ENCODE measurements around the gene MOB2. TPM values are rescaled to one million over a fixed set of nuclear protein-coding genes. Genes with fewer than 3 reads are reported as not detected.

Gene MOB2
- total RNA-seq, 1 experiment from 2014 or later = 21.3 TPM

GRCh38 chr11:1457326-1457680 lies 29.3 kb downstream of the MOB2 start:
- DNase-seq (ENCODE audit: low read depth) = no peak

DNA sequence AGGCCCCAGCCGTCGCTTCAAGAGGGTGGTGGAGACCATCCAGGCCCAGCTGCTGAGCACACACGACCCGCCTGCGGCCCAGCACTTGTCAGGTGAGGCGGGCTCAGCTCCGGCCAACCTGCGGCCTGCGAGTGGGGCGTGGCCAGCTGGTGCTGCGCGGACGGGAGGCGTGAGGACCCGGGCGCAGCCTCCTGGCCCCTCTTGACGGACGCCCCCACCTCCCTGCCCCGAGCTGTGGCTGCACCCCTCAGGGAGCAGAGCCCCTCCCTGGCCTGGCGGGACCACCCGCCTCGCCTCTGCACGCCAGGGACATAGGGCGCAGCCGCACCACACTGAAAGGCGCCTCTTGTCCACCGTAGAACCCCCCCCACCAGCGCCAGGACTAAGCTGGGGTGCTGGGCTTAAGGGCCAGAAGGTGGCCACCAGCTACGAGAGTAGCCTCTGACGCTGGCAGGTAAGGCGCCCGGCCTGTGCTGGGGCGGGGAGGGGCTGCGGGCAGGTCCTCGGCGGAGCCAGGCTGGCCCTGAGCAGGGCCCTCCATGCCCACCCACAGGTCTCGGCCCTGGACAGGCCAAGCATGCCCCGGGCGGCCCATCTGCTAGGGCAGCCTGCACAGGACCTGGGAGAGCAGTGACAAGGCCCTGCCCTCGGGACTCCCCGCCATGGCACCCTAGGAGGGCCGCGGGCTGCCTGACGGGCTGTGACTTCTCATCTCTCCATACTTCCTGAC lies 29.8 kb downstream of the MOB2 start:
- no peak for DNase-seq (ENCODE audit: low read depth)

DNA sequence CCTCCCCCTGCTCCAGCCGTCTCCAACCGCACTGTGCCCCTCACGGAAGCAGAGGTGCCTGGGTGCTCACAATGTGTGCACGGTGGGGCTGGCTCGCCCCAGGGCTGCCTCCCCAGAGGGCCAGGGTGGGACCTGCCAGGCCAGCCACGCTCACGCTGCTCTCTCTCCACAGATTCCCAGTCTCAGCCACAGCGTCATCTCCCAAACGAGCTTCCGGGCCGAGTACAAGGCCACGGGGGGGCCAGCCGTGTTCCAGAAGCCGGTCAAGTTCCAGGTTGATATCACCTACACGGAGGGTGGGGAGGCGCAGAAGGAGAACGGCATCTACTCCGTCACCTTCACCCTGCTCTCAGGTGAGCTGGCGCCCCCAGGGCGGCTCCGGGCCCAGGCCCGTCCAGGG lies 30.4 kb downstream of the MOB2 start:
- DNase-seq (ENCODE audit: low read depth) = no peak

DNA sequence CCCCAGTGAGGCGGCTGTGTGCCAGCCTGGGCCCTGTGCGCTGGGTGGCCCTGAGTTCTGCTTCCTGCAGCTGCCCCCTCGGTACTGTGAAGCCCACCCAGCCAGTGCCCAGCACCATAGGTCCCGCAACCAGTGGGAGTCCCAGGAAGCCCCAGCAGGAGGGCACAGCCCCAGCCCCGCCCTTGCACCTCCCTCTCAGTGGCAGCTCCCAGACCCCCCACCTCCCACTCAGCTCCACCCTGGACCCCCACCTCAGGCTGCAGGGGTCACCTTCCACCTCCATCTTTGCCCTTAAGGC lies 30.9 kb downstream of the MOB2 start:
- DNase-seq (ENCODE audit: low read depth) = no peak

GRCh38 chr11:1455032-1455762 lies 31.4 kb downstream of the MOB2 start:
- DNase-seq (ENCODE audit: low read depth) = no peak

- no peak for DNase-seq (ENCODE audit: low read depth)
These were observed 32.0 kb downstream of the MOB2 start for GRCh38 chr11:1454576-1454975.

DNA sequence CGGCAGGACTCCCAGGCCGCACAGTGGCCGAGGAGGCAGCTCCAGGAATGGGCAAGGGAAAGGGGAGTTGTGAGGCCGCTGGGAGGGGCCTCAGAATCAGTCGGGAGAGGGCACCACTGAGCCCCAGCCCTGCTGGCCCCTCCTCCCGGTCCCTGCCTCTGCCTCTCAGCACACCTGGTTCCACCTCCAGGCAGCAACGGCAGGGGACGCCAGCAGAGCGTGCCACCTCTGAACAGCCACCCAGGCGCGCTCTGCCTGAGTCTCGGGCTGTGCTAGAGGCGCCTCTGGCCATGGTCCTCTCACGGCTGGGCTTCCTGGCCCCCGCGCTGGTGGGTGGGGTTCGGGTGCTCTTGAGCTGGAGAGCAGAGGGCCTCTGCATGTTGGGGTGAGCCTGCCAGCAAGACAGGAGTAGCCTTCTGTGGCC lies 33.0 kb downstream of the MOB2 start:
- DNase-seq (ENCODE audit: low read depth) = no peak

DNA sequence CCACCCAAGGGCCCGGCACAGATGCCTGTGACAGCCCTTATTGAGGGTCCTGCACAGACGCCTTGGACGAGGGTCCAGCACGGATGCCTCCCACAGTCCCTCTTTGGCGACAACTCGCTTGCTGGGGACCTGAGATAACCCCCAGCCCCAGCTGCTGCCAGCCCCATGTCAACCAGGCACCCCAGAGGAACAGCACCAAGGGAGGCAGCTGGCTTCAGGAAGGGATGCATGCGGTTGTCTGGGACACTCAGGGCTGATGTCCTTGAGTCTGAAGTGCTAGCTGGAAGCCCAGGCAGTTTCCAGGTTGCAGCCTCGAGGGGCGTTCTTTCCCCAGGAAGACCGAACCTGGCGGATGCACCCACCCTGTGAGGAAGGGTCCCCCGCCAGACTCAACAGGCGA lies 33.8 kb downstream of the MOB2 start:
- no peak for DNase-seq (ENCODE audit: low read depth)

GRCh38 chr11:1451781-1452470 lies 34.7 kb downstream of the MOB2 start:
- DNase-seq (ENCODE audit: low read depth) = no peak

- DNase-seq (ENCODE audit: low read depth) = no peak
These were observed 35.4 kb downstream of the MOB2 start for GRCh38 chr11:1450949-1451710.

DNA sequence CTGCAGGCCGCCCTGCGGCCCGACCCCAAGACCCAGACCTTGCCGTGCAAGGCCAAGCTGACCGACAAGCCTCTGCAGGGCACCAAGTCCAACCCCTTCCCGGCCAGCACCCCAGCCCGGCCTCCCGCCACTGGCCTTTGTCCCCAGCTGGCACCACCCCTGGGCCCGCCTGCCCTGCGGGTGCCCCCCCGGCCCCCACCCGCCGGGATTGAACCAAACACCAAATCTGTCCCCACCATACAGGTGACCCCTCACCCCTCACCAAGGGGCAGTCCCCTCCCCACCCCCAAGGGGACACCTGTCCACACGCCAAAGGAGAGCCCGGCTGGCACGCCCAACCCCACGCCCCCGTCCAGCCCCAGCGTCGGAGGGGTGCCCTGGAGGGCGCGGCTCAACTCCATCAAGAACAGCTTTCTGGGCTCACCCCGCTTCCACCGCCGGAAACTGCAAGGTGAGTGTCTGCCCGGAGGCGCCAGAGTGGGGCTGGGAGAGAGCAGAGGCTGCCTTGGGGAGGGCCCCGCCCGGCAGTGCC lies 36.2 kb downstream of the MOB2 start:
- DNase-seq (ENCODE audit: low read depth) = no peak

DNA sequence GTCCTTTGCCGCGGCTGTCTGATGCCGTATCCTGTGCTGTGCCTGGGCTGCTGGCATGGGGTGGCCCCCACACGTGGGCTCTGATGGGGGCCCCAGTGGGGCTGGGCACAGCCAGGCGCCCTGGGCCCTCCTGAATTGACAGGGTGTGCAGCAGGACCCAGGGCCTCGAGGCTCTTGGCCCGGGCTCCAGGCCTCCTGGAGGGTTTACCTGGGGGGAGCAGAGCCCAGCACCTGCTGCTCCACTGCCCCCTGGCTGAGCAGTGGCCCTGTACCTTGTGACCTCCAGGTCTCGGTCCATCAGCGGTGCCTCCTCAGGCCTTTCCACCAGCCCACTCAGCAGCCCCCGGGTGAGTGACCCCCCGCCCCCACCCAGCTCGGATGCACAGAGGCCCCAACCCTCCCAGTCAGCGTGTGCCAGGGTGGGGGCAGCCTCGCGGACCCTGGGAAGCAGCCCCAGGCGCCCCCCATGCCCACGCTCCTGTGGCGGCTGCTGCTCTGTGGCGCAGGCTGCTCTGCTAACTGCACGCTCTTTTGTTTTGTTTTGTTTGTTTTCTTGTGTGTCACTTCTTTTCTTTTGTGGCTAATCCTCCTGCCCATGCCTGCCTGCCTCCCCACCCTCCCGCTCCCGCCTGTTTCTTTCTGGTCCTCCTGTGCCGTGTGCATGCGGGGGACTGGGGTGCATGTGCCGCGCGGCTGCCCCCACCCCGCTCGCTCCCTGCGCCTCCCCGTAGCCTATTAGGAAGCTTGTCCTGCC lies 36.9 kb downstream of the MOB2 start:
- DNase-seq (ENCODE audit: low read depth) = no peak

DNA sequence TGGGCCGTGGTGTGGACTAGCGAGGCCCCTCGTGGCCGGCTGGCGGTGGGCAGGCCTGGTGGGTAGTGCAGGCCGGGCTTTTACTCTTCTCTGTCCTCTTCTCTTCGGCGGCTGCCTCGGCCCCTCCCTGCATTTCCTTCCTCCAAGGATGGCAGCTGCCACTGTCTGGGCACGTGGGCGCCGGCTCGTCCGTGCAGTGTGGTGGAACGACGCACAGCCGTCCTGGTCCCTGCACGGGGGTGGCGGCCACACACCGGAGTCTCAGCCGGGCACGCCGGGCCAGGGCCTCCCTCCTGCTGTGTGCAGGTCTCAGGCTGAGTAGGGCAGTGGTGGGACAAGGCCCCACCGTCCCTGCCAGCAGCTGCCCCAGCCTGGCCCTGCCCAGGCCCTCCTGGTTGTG lies 37.7 kb downstream of the MOB2 start:
- DNase-seq (ENCODE audit: low read depth) = no peak

GRCh38 chr11:1447845-1448825 lies 38.4 kb downstream of the MOB2 start:
- DNase-seq (ENCODE audit: low read depth) = no peak

- no peak for DNase-seq (ENCODE audit: low read depth)
These were observed 40.0 kb downstream of the MOB2 start for GRCh38 chr11:1446623-1447022.

DNA sequence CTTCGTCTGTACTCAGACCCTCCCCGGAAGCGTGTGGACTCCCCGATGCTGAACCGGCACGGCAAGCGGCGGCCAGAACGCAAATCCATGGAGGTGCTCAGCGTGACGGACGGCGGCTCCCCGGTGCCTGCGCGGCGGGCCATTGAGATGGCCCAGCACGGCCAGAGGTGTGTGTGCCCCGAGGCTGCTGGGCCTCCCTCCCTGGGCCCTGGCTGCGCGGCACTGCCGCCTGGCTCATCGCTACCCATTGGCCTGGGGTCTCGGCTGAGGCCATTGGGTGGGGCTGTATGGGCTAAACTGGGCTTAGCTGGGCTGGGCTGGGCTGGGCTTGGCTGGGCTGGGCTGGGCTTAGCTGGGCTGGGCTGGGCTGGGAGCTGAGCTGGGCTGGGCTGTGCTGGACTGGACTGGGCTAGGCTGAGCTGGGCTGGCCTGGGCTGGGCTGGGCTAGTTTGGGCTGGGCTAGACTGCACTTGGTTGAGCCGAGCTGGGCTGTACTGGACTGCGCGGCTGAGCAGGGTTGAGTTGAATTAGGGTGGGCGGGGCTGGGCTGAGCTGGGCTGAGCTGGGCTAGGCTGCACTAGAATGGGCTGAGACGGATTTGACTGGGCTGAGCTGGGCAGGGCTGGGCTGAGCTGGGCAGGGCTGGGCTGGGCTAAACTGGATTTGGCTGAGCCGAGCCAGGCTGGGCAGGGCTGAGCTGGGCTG lies 40.7 kb downstream of the MOB2 start:
- DNase-seq (ENCODE audit: low read depth) = no peak

DNA sequence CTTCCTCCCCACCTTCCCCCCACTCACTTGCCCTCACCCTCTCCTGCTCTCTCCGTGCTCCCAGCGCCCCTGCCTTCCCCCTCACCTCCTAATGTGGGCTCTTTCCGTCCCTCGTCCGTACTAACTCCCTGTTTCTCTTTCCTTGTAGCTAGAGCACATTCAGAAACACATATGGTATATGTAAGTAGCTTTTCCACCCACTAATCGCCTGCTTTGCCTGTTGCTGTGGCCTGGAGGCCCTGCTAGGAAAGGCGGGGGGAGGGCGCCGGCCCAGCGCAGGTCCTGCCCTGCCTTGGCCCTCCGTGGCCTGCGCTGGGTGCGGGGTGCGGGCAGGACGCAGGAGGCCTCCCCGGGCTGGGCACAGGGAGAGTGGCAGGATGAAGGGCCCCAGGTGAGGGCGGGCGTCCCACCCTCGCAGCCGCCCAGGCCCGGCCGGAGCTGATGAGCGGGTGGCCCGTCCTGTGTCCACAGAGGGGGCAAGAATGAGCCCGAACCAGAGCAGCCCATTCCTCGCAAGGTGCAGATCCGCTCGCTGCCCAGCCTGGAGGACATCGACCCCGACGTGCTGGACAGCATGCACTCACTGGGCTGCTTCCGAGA lies 41.7 kb downstream of the MOB2 start:
- no peak for DNase-seq (ENCODE audit: low read depth)

- DNase-seq (ENCODE audit: low read depth) = no peak
These were observed 42.3 kb downstream of the MOB2 start for GRCh38 chr11:1444321-1444720.

DNA sequence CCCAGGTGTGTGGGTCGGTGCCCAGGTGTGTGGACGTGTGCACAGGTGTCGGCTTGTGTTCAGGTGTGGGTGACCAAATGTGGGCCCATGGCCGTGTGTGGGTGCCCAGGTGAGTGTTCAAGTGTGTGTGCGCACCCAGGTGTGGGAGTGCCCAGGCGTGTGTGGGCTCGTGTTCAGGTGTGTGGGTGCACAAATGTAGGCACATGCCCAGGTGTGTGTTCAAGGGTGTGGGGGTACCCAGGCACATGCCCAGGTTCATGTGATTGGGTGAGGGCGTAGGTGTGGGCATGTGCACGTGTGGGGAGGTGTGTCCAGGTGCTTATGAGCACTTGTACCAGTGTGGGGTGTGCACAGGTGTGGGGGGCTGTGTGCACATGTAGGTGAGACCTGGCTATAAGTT lies 42.8 kb downstream of the MOB2 start:
- no peak for DNase-seq (ENCODE audit: low read depth)

Data from M059J (cell line).